ENCODE measurements around the gene GUCY2F.

Gene GUCY2F

DNA sequence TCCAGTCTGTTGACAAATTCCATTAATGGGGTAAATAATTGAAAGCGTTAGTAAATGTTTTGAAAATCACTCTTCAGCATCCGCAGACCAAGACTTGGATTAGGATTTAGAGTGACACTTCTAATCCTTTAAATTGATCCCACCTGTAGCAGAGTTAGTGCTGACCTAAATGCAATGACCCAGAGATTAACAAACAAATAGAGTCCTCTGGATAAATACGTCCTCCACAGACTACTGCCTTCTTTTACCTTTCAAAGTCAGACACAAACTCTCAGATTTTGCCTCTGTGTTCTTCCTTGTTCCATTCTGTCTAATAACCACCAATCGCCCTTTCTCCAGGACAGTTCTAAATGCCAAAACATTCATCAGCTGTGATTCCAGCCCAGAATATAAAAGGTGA lies at the start of gene GUCY2F:
TSS of gene GUCY2F (minus strand) at position 101 of the 400 bp plus-strand sequence. CDS start 6,150 bp downstream, outside the sequence.
- DNase-seq, result no peak

DNA sequence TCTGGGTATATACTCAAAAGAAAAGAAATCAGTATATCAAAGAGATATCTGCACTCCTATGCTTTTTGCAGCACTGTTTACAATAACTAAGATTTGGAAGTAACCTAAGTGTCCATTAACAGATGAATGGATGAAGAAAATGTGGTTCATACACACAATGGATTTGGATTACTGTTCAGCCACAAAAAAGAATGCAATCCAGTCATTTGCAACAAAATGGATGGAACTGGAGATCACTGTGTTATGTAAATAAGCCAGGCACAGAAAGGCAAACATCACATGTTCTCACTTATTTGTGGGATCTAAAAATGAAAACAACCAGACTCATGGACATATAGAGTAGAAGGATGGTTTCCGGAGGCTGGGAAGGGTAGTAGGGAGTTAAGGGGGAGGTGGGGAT lies 37.1 kb upstream of the GUCY2F start:
- DNase-seq, result no peak

DNA sequence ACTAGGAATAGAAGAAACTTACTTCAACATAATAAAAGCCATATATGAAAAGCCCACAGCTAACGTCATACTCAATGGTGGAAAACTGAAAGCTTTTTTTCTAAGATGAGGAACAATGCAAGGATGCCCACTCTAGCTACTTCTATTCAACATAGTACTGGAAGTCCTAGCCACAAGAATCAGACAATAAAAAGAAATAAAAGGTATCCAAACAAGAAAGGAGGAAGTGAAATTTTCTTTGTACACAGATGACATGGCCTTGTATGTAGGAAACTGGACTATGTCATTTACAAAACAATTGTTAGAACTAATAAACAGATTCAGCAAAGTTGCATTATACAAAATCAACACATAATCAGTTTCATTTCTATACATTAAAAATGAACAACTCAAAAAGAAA lies 29.2 kb upstream of the GUCY2F start:
- no peak for DNase-seq

DNA sequence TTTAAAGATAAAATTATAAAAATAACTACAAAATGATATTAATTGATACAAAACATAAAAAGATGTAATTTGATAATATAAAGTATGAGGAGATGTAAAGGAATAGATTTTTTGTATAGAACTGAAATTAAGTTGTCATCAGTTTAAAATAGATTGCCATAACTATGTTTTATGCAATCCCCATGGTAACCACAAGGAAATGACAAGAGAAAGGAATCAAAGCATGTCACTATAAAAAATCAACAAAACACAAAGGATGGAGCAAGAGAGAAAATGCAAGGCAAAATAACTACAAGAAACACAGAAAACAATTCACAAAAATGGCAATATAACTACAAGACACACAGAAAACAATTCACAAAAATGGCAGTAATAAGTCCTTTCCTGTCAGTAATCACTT lies 27.0 kb upstream of the GUCY2F start:
- no peak for DNase-seq

DNA sequence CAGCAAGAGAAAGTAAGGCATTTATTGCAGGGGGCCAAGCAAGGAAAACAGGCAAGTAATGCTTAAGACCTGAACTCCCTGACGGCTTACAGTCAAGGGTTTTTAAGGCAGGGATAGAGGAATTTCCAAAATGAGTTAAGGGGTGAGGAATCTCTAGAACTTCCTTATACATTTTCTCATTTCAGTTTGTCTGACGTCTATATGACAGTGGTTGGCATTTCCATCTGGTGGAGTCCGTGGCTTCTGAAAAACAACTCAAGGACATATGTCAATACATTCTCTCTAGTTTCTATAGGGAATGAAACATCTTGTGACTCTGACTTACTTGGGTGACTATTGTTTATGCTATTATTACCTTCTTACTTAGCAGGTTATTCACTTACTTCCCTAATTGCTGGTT lies 19.3 kb upstream of the GUCY2F start:
- DNase-seq, result no peak

DNA sequence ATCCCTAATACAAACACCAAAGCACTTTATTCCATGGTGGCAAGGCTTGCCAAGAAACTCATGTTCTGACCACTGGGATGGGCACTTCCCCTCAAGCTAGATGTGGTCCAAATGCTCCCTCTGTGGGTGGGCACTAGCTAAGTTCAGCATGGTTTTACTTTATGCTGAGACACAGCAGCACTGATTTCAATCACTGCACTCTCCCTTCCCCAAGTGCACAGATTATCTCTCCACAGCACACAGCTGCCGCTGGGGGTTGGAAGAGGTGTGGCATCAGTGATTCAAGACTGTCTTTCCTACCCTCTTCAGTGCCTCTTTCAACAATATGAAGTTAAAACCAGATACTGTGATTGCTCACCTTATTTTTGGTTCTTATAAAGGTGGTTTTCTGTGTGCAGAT lies 16.5 kb upstream of the GUCY2F start:
- no peak for DNase-seq

DNA sequence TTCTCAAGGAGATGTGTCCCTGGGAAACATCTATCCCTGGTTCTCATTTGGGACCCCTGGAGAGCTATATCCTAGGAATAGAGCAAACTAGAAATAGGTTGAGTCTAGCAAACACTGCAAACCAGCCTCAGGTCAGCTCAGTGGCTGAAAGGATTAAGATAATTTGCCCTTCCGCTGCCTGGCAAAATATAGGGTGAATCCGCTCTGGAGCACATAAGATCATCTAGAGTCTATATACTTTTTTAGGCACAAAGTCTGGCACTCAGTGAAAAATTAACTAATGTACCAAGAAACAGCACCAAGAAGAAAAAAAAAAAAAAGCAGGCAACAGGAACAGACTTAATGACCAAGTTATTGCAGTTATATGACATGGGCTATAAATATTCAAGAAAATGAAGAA lies 7.3 kb upstream of the GUCY2F start:
- DNase-seq, result no peak

DNA sequence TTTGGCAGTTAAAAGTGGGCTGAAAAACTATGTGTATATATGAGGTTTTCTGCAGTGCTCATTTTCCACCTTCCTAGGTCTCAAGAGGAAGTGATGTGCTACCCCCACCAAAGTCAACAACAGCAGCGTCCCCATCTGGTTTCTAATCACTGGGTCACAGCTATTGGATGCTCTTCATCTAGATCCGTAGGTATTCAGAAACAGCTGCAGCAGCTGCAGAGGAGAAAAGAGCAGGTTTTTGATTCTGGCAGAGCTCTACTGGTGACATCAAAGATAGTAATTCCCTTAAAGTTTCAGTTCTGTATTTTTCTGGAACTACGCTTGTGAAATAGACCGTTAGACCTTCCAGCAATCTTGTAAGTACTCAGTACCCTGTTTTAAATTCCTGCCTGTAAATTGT lies 5.8 kb upstream of the GUCY2F start:
- no peak for DNase-seq

DNA sequence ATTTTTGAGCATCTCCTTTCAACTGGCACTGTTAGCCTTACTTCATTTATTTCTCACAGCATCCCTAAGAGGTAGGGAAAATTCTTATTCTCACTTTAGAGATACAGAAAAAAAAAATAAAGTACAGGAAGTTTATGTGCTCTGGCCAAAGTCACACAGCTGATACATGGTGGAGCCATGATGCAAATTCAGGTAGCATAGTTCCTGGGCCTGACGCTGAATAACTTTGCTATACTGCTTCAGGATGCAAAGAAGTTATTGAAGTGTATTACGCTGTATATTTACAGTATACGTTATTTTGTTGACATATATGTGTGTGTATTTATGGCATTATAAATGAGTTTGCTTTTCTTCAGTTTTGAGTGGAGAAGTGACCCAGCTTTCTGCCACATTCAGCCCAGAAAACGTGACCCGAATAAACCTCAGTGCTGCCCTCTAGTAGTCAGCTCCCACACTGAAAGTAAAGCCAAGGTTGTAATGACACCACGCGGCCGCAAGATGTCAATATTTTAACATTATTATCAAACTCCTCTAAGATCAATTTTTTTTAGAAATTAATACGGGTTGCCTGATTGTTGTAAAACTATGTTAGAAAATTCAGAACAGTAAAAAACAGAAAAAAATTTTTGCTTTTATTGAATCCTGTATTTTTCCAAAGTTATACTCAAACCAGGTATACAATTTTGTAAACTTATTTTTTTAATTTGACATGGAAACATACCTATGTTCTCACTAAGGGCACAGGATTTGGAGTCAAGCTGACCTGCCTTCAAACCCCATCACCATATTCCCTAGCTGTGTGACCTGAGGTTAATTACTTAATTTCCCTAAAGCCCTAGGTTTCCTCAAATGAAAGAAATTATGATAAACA lies 3.8 kb upstream of the GUCY2F start:
- DNase-seq, result peak; percentile 67

DNA sequence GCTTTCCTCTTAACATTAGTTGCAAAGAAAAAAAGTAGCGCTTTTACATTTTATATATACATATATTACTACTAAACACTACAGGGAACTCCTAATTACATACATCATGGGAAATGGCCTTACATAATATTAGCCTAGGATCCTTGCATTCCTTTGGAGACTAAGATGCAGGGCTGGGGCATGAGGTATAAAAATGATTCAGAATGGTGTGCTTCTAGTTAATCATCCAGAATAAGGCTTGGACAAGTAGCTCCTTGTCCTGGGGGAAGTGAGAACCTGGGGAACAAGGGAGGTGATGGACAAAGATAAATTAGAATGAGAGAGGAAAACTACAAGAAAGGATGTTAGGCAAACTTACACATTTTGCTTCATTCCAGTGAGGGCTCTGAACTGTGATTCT lies 3.0 kb upstream of the GUCY2F start:
- no peak for DNase-seq

DNA sequence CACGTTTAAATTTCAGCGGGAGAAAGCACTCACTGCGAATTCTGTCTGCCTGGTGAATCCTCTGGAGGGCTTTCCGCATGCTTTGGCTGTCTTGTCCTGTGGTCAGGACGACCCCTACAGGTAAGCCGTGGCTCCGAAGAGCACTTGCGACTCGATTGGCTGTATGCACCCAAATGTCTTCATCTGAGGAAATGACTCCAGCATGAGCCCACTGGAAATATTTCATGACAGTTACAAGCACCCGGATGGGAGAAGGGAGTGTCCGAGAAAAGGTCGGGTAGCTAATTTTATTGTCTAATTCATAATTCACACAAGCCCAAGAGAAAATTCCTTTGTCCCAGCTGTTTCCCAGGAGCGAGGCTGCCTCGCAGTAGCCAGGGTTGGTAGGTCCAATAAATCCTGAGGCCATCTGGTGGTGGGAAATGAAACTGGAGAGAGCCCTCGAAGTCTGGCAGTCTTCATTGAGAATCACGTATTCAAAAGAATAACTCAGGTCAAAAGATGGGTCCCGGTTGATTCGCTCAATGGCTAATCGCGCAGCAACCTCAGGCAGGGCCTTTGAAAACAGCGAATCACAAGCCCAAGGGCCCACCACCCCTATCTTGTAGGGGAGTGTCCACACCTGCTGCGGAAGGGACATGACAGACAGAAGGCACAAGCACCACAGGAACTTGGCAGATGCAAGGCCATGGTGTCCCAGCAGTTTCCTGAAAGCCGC lies 6.6 kb downstream of the GUCY2F start:
- DNase-seq, result peak; percentile 6

DNA sequence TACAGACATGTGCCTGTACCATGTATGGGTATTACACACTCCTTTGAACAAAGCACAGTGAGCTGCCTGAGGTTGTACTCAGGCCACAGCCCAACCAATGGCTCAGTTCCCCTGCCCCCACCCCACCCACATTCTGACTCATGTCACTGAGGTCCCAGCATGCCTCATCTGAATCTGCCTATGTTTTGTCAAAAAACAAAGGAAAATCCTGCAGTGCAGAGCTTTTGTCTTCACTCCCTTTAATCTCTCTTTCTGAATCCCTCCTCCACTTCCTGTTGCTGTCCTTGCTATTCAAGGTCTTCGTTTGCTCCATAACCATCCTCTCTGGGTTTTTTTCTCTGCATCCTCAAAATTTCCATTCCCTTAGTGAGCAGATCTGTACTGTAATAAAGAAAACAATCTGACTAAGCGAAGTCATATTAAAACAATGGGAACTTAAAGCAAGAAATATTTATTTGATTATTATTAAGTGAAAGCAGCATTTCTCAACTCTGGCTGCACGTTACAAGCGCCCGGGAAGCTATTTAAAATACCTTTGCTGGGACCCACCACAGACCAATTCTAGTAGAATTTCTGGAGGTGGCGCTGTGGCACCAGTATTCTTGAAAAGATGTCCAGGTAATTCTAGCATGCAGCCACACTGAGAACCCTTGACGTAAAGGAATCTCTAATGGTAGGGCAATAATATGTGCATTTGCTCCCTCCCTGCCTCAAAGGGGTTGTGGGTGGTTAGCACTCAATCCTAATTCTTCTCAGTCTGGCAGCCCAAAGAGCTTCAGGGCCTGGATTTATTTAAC lies 8.7 kb downstream of the GUCY2F start:
- peak; percentile 12 for DNase-seq

DNA sequence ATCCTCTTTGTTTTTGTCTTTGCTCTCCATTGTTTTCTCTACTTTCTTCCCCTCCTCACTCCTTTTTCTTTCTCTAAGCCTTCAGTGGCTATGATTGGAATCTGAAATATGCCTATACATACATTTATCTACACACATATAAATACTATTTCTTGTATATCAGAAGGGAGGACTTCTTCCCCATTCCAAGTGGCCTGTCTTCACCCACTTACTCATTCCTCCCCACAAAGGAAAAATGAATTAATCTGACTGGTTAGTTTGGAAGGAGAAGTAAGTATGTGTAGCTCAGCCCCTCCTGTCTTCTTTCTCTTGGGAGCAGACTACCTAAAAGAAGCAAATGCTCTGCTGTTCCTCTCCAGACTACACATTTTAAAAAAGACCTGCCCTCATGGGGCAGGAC lies 17.7 kb downstream of the GUCY2F start:
- no peak for DNase-seq

DNA sequence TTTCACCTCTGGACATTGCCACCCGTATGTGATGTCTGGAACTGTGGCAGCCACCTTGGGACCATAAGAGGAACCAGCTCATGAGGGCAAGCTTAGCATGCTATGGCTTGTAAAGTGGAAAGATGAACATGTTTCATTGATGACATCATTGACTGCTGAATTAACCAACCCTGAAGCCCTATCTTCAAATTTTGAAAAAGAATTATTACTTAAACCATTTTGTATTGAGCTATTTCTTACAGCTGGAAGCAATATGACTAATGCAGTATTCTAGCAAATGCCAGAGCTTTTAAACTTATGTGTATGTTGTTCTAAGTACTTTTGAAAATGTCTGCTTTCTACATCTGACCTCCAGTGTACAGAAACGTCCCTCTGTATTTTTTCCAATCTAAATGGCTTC lies 18.1 kb downstream of the GUCY2F start:
- no peak for DNase-seq

DNA sequence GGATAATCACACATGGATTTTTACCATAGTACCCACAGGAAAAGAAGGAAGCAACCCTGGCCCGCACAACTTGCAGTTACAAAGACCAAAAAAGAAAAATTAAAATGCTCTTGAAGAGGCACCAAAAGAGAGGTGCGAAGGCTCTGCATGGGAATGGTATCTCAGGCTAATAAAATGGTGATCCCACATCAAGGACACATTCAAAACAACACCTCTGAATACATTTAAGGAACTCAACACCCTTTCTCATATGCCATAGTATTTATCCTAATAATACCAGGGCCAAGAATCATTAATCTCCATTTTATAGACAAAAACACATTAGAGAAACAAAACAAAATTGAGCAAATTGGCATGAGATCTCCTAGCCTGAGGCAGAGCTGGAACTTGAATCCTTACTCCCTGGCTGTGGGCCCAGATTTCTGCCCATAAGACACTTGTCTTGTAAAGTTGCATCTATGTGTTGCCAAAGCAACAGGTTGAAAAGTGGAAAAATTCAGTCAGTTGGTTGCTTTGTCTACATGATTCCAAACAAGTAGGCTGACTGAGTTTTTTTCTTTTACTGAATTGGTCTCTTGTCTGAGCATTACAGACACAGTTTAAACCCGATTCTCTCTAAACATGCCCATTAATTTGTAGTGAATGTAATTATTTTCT lies 33.5 kb downstream of the GUCY2F start:
- DNase-seq, result no peak

DNA sequence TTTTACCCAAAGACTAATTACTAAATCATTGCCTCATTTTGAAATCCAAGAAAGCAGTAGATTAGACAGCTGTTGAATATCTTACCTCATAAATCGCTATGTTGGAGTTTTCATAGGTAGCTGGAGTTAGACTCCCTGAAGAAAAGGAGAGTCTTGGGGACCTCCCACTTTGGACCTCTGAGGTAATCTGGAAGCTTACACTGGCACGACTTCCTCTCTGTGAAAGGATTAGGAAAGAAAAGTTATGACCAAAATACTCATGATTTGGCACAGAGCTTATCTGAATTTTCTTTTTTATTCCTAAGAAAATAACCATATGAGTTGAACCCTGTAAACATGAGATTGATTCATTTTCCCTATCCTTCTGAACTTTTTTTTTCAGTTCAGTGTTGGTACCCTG lies 40.6 kb downstream of the GUCY2F start:
- DNase-seq, result no peak

DNA sequence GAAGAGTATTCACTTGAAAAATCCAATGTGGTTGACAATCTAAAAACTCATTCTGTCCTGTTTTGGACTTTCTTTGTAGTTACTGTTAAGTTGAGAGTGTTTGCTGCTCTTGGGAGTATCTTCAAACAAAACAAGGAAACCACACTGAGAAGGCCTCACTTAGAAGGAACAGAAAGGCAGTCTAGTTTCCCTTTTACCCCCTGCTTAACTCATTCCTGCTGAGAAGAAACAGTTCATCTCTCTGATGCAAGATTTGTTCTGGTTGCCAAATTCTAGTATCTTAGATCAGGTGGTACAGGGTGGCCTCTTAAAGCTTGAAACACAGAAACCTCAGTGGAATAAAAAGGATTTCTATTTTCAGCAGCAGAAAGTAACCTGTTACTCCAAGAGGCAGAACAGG lies 41.4 kb downstream of the GUCY2F start:
- DNase-seq, result no peak

DNA sequence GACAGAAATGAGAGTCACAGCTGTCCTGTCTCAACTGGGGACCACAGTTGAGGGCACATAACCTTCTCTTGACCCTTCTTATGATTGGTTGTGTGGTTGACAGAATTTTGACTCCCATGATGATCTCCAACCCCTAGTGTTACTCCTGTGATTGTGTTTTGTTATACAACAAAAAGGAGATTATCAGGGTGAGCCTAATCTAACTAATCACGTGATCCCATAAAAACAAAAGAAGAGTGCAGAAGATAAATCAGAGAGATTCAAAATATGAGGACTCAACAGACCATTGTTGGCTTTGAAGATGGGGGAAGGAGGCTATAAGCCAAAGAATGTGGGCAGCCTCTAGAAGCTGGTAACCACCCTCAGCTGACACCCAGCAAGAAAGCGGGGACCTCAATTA lies 72.7 kb downstream of the GUCY2F start:
- DNase-seq, result no peak

DNA sequence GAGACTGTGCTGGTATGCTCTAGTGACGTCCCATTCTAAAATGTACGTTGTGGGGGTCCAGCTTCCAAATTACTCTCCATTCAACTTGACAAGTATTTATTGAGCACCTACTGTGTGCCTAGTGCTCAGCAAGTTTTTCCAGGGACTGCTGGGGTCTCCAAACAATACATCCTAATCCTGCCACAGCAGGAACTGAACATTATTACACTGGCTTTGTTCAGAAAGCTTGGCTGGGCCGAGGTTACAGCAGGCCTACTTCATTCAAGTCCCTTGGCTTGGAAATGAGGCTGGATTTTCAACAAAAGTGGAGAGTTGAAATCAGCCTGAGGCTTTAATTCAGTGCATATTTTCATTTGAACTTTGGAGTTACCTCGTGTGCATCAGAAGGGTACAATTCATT lies 78.0 kb downstream of the GUCY2F start:
- no peak for DNase-seq

DNA sequence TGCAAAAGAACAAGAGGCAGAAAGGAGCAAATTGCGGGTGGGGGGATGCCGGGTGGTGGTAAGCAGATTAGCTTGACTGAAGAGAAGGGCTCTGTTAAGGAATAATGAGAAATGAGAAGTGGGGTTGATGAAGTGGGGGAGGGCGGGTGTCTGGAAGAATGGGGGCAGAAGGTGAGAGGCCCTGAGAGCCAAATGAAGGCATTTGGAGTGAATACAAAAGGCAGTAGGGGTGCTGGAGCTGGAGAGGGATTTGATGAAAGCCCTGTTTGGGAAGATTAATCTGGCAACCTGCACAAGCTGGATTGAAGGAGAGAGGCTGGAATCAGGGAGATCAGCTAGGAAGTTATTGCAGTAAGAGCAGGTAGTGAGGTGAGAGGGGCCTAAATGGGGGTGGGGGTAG lies 82.1 kb downstream of the GUCY2F start:
- no peak for DNase-seq

DNA sequence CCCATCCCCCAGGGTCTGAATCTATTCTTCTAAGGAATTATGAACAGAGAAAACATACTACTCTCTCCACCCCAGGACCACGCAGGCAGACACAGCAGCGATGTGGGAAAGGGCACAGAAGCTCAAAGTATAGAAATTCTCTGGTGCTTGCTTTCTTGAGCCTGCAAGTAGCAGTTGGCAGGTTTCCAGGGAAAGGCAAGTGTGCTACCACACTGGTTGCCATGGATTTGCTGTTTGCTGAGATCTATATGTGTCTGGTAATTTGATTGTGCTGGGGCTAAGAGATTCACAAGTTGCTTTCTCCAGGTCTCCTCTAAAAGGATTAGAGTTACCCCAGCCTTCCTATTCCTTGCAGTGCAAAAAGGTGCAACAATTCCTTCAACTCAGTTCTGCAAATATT lies 83.1 kb downstream of the GUCY2F start:
- no peak for DNase-seq

DNA sequence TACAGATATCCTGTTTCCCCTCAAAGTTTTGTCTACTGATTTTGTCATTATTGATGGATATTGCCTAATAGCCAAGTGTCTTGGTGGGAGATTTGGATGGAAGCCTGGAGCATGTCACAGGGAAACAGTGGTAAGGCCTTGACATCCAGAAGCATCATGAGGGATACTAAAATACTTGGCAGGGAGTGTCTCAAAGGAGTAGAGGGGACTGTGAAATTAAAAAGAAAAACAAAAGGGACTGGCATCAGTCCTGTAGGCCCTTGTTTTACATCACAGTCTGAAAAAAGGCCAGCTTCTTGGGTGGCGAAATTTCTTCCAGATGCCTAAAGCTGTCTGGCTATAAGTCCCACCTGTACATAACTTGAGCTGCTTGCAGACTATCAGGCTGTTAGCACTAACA lies 83.8 kb downstream of the GUCY2F start:
- no peak for DNase-seq

DNA sequence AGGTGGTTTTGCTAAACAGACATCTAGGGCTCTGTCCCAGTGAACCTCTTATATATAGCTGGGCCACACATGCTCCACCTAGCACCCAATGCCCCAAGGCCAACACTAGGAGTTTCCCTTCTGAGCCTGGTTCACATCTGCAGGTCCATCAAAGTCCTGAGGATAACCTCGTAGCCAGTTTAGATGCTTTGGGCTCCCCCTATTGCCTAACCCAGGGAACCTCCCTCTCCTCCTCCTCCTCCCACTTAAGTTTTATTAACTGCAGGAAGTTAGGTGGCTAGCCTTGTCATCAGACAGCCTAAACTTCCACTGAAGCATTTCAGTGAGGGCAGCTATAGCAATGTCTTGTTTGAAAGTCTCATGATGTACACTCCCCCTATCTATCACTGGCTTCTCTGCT lies 88.0 kb downstream of the GUCY2F start:
- no peak for DNase-seq

Measured in CD4-positive, alpha-beta T cell treated with Interleukin-17A for 4 hours (primary cell).